ENCODE data around the gene NEGR1. TPM values are rescaled to one million over a fixed set of nuclear protein-coding genes. Genes with fewer than 3 reads are reported as not detected.

Gene NEGR1
- total RNA-seq, 1 donor from 2014 or later: 0.58 TPM

- Mint-ChIP-seq H3K27ac (ENCODE audit: unreplicated experiment) (no peak overlapping the region), H3K36me3 (ENCODE audit: low read depth) (no peaks in the 10 kb centered on the region), H3K4me3 (no peak overlapping the region), H3K9me3 (no peaks in the 10 kb centered on the region), H3K4me1 (no peaks in the 10 kb centered on the region), H3K27me3 (ENCODE audit: low read depth) (no peaks in the 10 kb centered on the region)
- no peak for DNase-seq (ENCODE audit: low read depth, low spot score)
- no peak for TF ChIP-seq CTCF (conservative IDR thresholded peaks at IDR 0.05)
Observed at GRCh38 chr1:72115290-72115689, 167.0 kb downstream of the NEGR1 start.

DNA sequence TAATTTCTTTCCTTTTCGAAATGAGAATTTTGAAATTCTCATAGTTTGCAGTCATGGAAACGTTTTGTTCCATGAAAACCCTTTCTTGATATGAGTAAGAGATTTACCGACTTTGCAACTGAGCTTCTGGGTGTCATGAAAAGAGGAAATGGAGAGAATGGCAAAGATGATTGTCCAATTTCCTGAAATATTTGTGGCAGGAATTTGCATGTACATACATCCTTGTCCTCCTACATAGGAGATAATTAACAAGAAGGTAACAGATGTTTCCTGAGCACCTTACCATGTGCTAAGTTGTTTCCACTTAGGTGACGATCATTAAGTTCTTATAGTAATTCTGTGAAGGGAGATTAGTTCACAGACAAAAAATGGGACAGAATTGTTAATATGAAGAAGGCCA is 170.7 kb downstream of the NEGR1 start:
- H3K27ac Mint-ChIP-seq (ENCODE audit: unreplicated experiment): no peak overlapping the region
- no peaks in the 10 kb centered on the region for H3K4me1 Mint-ChIP-seq
- DNase-seq (ENCODE audit: low read depth, low spot score): no peak
- TF ChIP-seq CTCF (conservative IDR thresholded peaks at IDR 0.05): no peak
- H3K9me3 Mint-ChIP-seq: no peaks in the 10 kb centered on the region
- H3K36me3 Mint-ChIP-seq (ENCODE audit: low read depth): no peaks in the 10 kb centered on the region
- peaks cover 2% of the 10 kb centered on the region for H3K27me3 Mint-ChIP-seq (ENCODE audit: low read depth)
- H3K4me3 Mint-ChIP-seq: no peak overlapping the region

DNA sequence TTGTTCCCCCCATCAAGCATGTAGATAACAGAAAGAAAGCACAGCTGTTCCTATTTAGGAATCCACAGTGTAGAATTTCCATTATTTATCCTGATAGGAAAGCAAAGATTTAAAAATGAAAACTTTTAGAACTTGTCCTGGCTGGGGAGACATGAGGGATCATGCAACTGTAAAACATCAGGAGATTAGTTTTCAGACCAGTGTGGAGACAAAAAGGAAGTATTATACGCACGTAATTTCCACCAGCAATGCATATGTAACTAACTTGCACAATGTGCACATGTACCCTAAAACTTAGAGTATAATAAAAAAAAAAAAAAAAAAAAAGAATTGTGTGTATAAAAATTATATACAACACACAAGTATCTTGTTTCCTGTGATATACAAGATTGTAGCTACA is 172.4 kb downstream of the NEGR1 start:
- H3K27ac Mint-ChIP-seq (ENCODE audit: unreplicated experiment): no peak overlapping the region
- H3K27me3 Mint-ChIP-seq (ENCODE audit: low read depth): peaks cover 2% of the 10 kb centered on the region
- no peak overlapping the region for H3K4me3 Mint-ChIP-seq
- no peaks in the 10 kb centered on the region for H3K4me1 Mint-ChIP-seq
- TF ChIP-seq CTCF (conservative IDR thresholded peaks at IDR 0.05): no peak
- H3K9me3 Mint-ChIP-seq: no peaks in the 10 kb centered on the region
- no peaks in the 10 kb centered on the region for H3K36me3 Mint-ChIP-seq (ENCODE audit: low read depth)
- DNase-seq (ENCODE audit: low read depth, low spot score): no peak

DNA sequence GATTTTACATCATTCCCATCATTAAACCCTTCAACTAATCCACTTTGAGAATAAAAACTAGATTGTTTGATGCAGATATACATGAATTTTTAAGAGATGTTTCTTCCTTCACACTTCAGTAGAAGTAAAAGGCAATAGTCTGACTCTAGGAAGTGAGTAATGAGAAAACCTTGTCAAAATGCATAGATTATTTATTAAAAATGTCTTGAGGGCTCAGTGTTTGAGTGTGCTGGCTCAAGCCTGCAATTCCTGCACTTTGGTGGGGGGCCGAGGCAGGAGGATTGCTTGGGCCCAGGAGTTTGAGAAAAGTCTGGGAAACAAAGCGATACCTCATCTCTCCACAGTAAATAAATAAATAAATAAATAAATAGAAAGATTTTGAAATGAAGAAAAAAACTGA is 177.1 kb downstream of the NEGR1 start:
- DNase-seq (ENCODE audit: low read depth, low spot score): no peak
- Mint-ChIP-seq H3K36me3 (ENCODE audit: low read depth) (no peaks in the 10 kb centered on the region), H3K27me3 (ENCODE audit: low read depth) (peaks cover 2% of the 10 kb centered on the region), H3K9me3 (no peaks in the 10 kb centered on the region), H3K27ac (ENCODE audit: unreplicated experiment) (no peak overlapping the region), H3K4me1 (peaks cover 4% of the 10 kb centered on the region), H3K4me3 (no peak overlapping the region)
- TF ChIP-seq CTCF (conservative IDR thresholded peaks at IDR 0.05): no peak

GRCh38 chr1:72101840-72102632 is 180.3 kb downstream of the NEGR1 start:
- H3K36me3 Mint-ChIP-seq (ENCODE audit: low read depth): no peaks in the 10 kb centered on the region
- H3K9me3 Mint-ChIP-seq: no peaks in the 10 kb centered on the region
- peaks cover 4% of the 10 kb centered on the region for H3K4me1 Mint-ChIP-seq
- TF ChIP-seq CTCF (conservative IDR thresholded peaks at IDR 0.05): no peak
- no peaks in the 10 kb centered on the region for H3K27me3 Mint-ChIP-seq (ENCODE audit: low read depth)
- DNase-seq (ENCODE audit: low read depth, low spot score): no peak
- H3K27ac Mint-ChIP-seq (ENCODE audit: unreplicated experiment): no peak overlapping the region
- H3K4me3 Mint-ChIP-seq: no peak overlapping the region
